A549 (cell line): ENCODE measurements around the gene WIZ.

Experiments
- CTCF ChIP-seq: fragments of >200 bp; sonication (Bioruptor Twin); formaldehyde crosslinking; IDR thresholded peaks from 3 replicates; pipeline ENCODE4 v1.5.1; 2016
- EHMT2 ChIP-seq: fragments of 200-600 bp; sonication (generic); IDR thresholded peaks from 2 replicates; pipeline ENCODE4 v1.6.1; 2016; ENCODE audit warnings: antibody characterized with exemption, low read depth, mild to moderate bottlenecking, moderate library complexity
- ESRRA ChIP-seq: fragments of 150-350 bp; IDR thresholded peaks from 2 replicates; pipeline ENCODE4 v1.6.1; 2014; ENCODE audit warnings: mild to moderate bottlenecking, low read length, borderline replicate concordance
- JUN ChIP-seq, 2 experiments: fragments of >200 bp; sonication (Bioruptor Twin); formaldehyde crosslinking; IDR thresholded peaks; 2 replicates in 1 of 2; 3 replicates in 1 of 2; pipeline ENCODE4 v1.6.1; 2016 to 2017
- MAFK ChIP-seq: fragments of 450-650 bp; IDR thresholded peaks from 2 replicates; pipeline ENCODE4 v1.6.1; 2014; ENCODE audit not compliant: partially characterized antibody
- MAZ ChIP-seq: fragments of 150-350 bp; IDR thresholded peaks from 2 replicates; pipeline ENCODE4 v1.6.1; 2014; ENCODE audit warnings: antibody characterized with exemption, low read depth, low read length, borderline replicate concordance
- POLR2A ChIP-seq: IDR thresholded peaks from 2 replicates; pipeline ENCODE4 v1.6.1; 2012; ENCODE audit warnings: mild to moderate bottlenecking, low read length
- REST ChIP-seq: fragments of 200-600 bp; sonication (generic); IDR thresholded peaks from 2 replicates; pipeline ENCODE4 v1.6.1; 2016; ENCODE audit warnings: antibody characterized with exemption, mild to moderate bottlenecking, moderate library complexity
- RNF2 ChIP-seq: fragments of 200-600 bp; sonication (generic); IDR thresholded peaks from 2 replicates; pipeline ENCODE4 v1.6.1; 2016; ENCODE audit warnings: low read depth, mild to moderate bottlenecking, antibody characterized with exemption, moderate library complexity, borderline replicate concordance

- TF ChIP-seq MAZ: no peak
- no peak for TF ChIP-seq CTCF
- TF ChIP-seq REST: no peak
- TF ChIP-seq EHMT2: no peak
- TF ChIP-seq POLR2A: no peak
- TF ChIP-seq JUN (IDR thresholded peaks at IDR 0.05): no peak
- no peak for TF ChIP-seq ESRRA
- TF ChIP-seq MAFK: no peak
- TF ChIP-seq RNF2: no peak
Measured at GRCh38 chr19:15423130-15423529, 26.6 kb downstream of the WIZ start.
